Activated CD8-positive, alpha-beta memory T cell treated with anti-CD3 and anti-CD28 coated beads for 1 hour (primary cell): Measurements from ENCODE around the gene SPOCK1.

Source experiments
- DNase-seq, 2 donors: peaks; one replicate each; pipeline ENCODE4 v3.0.0-alpha.2; 2020; ENCODE audit warnings: low read depth in 1 of 2; ENCODE audit errors: extremely low read depth in 1 of 2

SPOCK1 gene

DNA sequence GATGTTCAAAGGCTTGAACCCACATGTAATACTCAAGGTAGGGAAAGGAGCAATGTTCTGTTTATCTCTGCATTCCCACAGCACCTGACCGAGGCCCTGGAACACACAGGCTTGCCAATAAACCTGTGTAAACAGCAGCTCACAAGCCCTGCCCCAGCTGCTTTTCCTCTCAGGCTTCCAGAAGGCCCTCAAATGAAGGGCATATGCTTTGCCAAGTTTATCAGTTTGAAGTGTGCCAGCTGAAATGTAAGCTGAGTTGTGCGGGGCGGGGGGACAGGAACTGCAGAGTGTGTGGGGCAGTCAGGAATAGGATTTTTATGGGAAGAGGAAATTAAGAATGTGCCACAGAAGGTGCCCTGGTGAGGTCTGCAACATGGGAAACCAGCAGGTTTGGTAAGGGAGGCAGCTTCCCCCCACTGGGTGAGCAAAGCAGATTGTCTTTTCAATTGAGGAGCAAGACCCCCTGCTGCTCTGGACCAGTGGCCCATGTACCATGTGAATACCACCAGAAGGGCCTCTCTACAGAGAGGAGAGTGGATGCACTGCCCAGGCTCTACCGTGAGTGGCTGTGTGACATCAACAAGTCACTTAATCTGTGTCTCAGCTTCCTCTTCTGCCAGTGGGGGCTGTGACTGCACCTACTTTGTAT is 194.8 kb downstream of the SPOCK1 start:
- DNase-seq = no peak

DNA sequence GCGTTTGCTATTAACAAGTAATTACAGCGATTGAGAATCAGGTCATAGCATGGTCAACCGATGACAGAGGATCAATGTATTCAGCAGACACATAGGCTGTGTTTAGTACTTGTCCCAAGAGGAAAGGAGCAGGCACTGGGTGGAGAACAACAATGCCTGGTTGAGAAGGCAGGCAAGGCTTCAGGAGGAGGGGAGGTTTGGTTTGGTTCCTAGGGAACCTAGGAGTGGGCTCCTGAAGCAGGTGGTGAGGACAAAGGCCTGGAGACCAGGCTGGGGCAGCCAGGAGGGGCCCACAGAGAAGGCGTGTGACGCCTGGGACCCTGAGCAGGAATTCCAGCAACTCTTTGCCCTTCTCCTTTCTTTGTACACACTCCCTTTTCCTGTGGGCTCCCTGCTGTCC is 195.6 kb downstream of the SPOCK1 start:
- no peak for DNase-seq

DNA sequence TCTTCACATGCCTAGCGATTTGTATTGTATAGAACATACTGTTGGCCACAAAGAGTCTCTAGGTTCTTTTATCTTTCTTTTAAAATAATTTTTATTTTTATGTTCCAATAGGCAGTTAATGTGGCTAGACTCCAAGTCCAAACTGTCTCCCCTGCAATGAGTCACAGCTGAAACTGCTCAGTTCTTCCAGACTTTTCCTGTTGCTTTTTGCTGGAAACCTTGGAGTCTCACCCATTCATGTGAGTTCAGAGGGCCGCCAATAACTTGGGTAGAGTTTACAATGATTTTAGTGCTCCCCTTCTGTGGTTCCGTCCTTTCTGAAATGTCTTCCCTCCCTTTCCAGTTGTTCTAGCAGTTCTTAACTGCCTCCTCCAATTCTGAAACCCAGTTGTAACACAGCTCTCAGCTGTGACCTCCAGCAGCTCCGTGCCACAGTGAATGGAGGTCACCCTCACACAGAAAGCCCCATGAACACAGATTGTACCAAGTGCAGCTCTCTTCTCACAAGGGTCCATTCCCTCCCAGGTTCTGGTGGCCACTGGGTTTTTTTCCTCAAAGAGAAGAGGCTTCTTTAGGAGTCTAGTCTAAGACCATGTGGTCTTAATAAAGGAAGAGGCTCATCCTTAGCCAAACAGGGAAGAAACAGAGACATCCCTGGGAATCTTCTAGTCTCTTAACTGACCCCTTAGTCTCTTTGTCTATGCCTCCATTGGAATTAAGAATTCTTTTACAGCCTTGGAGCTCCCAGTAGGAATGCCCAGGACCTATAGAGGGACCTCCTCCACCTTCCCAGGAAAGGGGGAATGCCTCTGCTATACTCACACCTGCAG is 198.5 kb downstream of the SPOCK1 start:
- no peak for DNase-seq

DNA sequence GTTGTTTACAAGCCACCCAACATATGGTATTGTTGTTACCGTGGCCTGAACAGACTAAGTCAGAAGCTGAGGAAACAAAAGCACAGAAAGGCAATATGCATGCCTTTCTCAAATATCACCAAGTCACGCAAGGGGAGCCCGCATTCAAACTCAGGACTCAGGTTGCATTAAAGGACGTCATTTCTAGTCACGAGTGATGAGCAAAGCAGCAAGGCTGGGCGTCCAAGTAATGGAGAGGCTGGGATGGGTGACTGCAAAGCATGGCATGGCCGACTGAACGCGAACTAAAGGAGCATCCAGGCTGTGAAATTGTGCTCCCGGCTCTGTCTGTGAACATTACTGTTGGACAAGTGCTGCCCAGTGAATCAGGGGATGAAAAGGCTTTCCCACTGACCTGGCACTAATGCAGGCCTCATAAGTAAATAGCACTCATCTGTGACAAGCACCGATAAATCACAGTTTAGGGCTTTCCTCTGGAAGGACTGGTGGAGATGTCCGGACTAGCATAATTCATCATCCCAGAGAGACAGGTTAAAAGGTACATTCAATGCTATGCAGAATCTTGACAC is 202.8 kb downstream of the SPOCK1 start:
- no peak for DNase-seq

DNA sequence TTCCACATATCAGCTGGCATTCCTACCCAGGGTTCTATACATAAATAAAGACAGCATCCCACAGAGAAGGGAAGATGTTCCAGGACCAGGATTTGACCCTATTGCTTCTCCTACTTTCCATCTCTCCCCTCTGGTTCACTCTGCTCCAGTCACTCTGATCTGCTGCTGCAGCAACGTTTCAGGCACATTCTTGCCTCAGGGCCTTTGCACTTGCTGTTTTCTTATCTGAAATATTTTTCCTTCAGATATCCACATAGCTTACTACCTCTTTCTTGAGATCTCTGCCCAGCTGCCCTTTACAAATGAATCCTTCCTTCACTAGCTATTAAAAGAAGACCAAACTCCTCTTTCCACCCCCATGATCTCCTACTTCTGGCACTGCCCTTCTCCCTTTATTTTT is 204.5 kb downstream of the SPOCK1 start:
- DNase-seq = no peak

DNA sequence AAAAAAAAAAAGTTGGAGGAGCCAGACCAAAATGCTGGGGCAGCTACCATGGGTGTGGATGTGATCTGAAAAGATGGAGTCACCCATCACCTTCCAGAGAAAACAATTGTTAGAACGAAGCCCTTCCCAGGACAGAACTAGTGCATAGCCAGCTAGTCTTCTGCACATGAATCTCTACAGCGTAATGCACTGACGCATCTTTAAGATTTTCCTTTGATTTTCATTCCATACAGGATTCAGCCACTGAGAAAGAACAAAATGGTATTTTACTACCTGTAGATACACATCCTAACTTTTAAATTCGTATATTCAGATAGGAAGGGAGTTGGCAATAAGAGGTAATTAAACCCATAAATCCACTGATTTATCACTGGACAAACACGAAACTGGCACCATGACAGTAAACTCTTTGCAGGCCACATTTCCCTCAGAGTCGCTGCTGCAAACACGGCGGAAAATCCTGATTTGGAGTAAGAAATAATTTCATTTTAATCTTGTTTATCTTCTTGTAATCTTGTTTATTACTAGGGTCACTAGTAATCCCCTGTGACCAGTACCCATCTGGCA is 206.6 kb downstream of the SPOCK1 start:
- no peak for DNase-seq

DNA sequence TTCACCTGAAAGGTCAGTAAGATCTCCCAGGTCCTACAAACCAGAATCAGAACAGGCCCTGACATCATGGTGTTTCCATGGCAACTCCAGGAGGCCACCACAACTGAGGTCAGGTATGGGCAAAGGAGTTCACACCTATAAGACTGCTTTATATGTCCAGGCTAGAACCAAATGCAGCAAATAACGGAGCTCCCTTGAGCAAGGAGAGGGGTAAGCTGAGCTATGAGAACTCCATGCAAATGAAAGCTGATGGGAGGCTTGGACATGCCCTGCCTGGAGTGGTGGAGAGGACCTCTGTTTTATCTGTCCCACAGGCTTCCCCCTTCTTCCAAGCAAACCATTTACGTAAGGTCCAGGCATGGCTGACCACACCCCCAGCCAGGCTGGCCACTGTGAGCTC is 207.7 kb downstream of the SPOCK1 start:
- no peak for DNase-seq

DNA sequence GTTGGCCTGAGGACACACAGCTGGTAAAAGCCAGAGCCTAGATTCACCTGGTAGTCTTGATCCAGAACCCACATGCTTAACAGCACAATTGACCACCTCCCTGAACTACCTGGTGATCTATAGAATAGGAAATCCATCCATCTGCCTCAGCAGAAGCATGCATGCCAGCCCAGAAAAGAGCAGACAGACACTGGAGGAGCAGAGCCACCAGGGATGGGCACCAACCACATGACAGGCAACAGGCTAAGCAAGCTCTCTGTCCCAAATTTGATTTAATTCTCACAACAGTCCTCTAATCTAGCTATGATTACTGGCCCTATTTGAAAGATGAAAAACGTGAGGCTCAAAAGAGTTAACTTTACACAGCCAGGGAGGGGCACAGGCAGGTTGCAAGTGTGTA is 208.1 kb downstream of the SPOCK1 start:
- DNase-seq = no peak

DNA sequence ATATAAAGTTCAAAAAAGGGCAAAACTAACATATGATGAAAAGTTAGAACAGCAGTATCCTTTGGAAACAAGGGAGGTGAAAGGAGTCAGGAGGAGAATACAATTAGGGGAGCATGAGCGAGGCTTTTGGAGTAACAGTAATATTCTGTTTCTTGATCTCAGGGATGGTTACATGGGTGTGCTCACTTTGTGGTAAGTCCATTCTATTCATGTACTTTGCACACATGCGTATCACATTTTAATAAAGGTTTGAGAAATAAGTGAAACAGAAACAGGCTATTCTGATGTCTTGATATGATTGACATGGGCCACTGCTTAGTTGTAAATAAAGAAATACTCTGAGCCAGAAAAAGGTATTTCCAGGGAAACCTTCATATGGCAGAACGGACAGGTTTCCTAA is 208.8 kb downstream of the SPOCK1 start:
- no peak for DNase-seq

DNA sequence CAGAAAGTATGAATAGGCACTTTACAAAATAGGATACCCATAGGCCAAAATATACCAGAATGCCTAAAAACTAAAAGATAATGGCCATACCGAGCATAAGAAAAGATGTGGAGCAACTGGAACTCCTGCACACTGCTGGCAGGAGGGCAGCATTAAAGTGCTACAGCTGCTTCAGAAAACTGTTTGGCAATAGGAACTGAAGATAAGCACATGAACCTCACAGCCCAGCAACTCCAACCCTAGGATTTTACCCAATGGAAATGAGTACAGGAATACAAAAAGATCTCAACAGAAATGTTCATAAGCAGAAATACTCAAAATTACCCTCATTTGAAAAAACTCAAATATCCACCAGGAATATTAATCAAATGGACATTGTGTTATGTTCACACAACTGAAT is 209.3 kb downstream of the SPOCK1 start:
- no peak for DNase-seq

DNA sequence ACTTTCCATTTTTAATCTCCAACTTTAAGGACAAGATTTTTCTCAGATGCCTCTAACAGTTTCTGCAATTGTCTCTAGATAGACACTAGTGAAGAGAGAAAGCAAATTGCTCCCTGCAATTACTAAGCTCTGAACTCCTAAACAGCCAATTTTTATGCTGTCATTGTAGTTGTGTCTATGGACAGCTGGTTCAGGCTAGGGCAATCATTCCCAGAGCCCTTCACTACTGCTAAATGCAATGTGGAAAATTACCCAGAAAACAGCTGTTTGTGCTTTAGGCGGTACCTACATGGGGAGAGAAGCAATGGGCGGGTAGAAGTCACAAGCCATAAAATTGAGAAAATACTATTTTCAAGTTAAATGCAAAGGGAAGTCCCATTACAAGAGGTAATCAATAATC is 211.6 kb downstream of the SPOCK1 start:
- DNase-seq = no peak

DNA sequence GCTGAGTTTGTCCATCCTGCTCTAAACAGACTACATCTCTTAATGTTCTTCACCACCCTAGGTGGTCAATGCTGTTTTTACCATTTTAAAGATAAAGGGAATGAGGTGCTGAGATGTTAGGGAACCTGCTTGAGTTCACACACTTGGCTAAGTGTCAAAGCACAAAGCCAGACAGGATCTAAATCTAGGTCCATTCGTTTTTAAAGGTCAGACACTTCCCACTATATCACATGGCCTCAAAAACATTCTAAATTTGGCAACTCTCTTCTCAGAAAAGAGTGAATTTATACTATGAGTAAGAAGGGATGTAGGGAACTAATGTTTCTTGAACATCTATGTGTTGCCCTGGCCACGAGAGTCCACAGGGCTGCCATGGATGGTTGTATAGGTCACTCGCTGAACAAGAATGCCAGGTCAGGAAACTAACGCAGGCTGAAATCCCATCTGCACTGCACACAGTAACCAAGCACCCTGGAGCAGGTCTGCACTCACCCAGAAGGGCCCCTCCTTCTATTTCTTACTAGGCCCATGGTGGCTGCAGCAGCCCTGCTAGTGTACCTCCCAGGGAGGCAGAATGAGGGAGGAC is 213.0 kb downstream of the SPOCK1 start:
- DNase-seq = no peak

DNA sequence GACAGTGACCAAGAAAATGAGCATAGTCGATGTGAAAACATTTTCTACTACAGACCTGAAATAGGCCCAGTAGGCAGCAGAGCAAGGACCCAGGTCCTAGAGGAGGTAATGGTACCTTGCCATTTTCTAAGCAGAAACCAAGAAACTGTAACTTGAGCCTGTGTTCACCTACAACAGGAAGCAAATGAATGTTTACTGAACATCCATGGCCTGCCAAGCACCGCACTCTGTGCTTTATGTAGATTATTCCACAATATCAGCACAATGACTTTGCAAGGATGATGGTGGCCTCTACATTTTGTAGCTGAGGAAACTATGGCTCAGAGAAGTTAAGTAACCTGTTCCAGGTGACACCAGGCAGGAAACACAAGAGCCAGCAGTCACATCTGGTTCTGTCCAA is 215.3 kb downstream of the SPOCK1 start:
- no peak for DNase-seq

DNA sequence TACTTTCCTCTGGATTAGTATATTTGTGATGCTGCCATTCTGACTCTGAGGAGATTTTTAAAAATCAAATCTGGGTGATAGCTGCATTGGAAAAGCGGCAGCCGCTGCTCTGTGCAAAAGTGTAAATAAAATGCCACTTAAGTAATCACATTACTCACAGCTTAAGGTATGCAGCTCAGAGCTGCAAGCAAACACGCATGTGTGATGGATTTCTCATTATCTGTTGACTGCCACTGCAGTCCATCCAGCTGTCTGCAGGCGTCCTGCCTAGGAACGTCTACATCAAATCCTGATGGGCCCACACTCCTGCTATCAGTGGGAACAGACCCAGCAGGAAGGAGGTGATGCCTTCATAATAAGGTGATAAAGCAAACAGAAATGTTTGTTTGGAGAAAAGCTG is 216.9 kb downstream of the SPOCK1 start:
- DNase-seq = no peak

DNA sequence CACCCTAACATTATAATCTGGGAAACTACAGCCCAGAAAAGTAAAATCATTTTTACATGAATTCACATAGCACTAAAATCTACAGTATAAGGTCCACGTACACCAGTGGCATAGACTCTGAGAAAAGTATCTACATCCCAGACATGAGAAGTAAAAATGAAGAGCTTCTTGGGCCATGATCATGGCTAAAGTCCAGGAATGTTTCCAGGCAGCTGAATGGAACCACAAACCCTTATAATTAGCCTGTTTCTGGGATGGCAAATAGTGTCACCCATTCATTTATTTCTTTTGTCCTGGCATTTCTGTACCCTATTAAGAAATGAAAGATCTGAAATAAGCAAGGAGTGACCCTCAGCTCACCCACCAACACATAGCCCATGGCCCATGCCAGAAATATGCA is 217.9 kb downstream of the SPOCK1 start:
- DNase-seq = no peak

DNA sequence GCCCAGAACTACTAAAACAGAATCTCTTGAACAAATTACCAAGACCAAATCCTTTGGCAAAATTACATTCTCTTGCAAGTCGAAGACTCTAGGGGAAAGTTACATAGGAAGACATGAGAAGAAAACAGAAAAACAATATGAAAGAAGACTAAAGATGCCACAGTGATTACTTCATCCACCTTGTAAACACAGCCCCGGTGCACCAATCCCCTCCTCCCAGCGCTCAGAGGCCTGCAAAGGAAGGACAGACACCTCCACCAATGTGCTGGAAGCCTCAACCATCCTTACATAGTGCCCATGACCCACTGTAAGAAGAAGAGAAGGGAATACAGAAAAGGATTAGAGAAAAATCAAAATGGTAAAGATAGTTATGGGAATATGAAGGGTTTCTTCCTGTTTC is 218.5 kb downstream of the SPOCK1 start:
- no peak for DNase-seq

DNA sequence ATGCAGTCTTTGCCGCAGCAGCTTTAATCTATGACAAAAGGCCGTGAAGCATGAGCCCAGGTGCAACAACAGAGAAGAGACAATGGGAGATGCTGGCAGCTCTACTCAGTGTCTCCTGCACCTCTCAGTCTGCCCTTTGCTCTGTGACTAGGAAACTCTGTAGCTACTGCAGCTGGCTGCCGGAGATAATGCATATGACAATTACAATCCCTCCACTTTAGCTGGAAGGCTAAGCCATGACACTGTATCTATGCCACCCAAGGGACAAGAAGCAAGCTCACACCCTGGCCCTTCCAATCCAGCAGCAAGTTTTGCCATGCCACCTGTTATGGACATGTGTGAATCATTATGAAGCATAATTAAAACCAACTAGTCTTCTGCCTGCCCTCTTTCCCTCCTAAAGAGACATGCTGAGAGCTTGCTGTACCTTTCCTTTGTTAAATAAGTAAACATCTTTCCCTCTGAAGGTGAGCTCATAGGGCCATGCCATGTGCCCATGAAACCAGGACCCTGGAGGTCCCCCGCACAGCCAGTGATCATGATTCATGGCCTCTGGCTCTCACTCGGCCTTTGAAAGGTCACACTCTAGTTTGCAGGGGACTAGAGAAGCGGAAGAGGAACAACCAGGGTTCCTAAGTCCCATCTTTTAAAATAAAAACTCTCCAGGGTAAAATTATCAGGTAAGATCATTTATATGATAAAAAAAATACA is 219.4 kb downstream of the SPOCK1 start:
- DNase-seq = no peak

DNA sequence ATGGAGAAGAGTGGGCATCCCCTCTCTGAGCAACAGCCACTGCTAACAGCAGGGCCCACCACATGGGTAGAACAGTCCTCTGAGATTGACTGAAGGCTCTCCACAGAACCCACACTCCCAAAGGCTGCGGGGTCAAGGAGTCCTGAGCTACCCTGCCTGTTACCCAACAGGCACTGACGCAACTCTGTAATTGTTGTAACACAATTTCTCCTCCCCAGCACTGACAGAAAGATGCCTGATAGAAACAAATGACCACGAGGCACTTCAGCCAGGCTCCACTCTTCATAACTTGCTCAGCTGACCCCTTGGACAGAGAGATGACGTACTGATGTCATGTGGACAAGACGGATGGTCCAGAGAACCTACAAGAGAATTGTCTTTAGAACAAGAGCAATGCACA is 220.7 kb downstream of the SPOCK1 start:
- DNase-seq = no peak

DNA sequence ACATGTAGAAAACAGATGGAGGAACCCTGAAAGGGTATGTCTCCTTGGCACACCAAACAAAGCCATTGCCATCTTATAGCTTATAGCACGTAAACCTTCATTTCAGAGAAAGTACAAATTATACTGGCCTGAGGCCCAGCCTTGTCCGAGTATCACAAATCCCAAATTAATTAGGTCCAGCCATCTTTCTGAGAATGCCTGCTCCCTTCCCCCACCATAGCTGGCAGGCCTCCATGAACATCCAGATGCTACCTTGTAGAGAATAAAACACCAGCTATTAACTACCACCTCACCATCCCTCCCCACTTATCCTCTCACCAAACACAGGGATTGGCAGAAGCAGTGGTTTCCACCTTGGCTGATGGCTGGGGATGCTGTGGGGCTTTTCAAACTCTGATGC is 224.0 kb downstream of the SPOCK1 start:
- DNase-seq = no peak

DNA sequence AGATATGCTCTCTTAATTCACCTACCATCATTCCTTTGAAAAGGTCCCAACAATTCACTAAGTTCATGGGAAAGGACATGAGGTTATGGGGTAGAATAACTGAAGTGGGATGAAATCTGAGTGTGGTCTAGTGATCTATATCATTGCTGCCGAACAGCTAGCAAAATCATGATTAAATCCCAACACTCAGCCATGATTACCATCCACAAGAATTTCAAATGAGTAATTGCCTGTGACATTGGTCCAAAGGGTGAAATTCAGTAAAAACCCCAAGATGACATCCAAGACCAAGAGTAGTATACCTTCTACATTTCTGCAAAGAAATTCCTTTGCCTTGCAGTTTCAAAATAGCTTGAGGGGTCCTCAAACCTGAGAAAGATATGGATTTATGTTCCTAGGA is 225.6 kb downstream of the SPOCK1 start:
- no peak for DNase-seq

DNA sequence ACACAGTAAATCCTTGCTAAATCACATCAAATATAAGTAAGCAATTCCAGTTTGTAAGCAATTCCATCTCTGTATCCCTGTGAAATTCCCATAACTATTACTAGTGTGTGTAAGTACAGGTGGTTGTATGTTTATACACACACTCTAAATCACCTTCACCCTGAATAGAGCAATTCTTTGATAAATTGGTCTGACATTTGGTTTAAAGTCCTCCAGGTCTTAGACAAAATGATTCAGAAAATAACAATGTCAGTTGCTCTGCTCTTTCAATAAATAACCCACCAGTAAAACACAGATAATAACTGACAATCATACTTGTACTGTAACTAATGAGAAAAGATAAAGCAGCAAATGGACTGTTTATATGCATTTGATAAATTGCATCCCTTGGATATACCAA is 226.3 kb downstream of the SPOCK1 start:
- no peak for DNase-seq
